ENCODE data around the gene WDR19.
"Not testable (repeated sequence)": the region's sequence is repeated elsewhere in the genome, so short reads cannot be mapped to it uniquely, and the experiment has no call there.

WDR19 gene

GRCh38 chr4:39233114-39233513, 50.8 kb downstream of the WDR19 start:
- no peak for DNase-seq (ENCODE audit: low spot score)

GRCh38 chr4:39233783-39234182, 51.5 kb downstream of the WDR19 start:
- no peak for DNase-seq (ENCODE audit: low spot score)

- no peak for DNase-seq (ENCODE audit: low spot score)
Observed at GRCh38 chr4:39235021-39235420, 52.7 kb downstream of the WDR19 start.

GRCh38 chr4:39235696-39236095, 53.4 kb downstream of the WDR19 start:
- no peak for DNase-seq (ENCODE audit: low spot score)

GRCh38 chr4:39237179-39237578, 54.9 kb downstream of the WDR19 start:
- no peak for DNase-seq (ENCODE audit: low spot score)

GRCh38 chr4:39243462-39243861, 61.1 kb downstream of the WDR19 start:
- no peak for DNase-seq (ENCODE audit: low spot score)

- DNase-seq (ENCODE audit: low spot score), result no peak
Observed at GRCh38 chr4:39255266-39255665, 72.9 kb downstream of the WDR19 start.

- no peak for DNase-seq (ENCODE audit: low spot score)
Observed at GRCh38 chr4:39255871-39256270, 73.5 kb downstream of the WDR19 start.

- DNase-seq (ENCODE audit: low spot score), result no peak
Observed at GRCh38 chr4:39256436-39256835, 74.1 kb downstream of the WDR19 start.

- no peak for DNase-seq (ENCODE audit: low spot score)
Observed at GRCh38 chr4:39259571-39260330, 77.4 kb downstream of the WDR19 start.

- no peak for DNase-seq (ENCODE audit: low spot score)
Observed at GRCh38 chr4:39263895-39264294, 81.6 kb downstream of the WDR19 start.

GRCh38 chr4:39274503-39274902, 92.2 kb downstream of the WDR19 start:
- no peak for DNase-seq (ENCODE audit: low spot score)

- DNase-seq (ENCODE audit: low spot score), result not testable (repeated sequence)
Observed at GRCh38 chr4:39277661-39278060, 95.3 kb downstream of the WDR19 start.

- no peak for DNase-seq (ENCODE audit: low spot score)
Observed at GRCh38 chr4:39278476-39278875, 96.1 kb downstream of the WDR19 start.

- peak; percentile 17 for DNase-seq (ENCODE audit: low spot score)
Observed at GRCh38 chr4:39279416-39279815, 97.1 kb downstream of the WDR19 start.

- no peak for DNase-seq (ENCODE audit: low spot score)
Observed at GRCh38 chr4:39280770-39281169, 98.4 kb downstream of the WDR19 start.

- DNase-seq (ENCODE audit: low spot score), result no peak
Observed at GRCh38 chr4:39285111-39285795, 102.9 kb downstream of the WDR19 start.

GRCh38 chr4:39285853-39286252, 103.5 kb downstream of the WDR19 start:
- DNase-seq (ENCODE audit: low spot score), result no peak

GRCh38 chr4:39286263-39286662, 103.9 kb downstream of the WDR19 start:
- no peak for DNase-seq (ENCODE audit: low spot score)

GRCh38 chr4:39287223-39287622, 104.9 kb downstream of the WDR19 start:
- no peak for DNase-seq (ENCODE audit: low spot score)

- no peak for DNase-seq (ENCODE audit: low spot score)
Observed at GRCh38 chr4:39291686-39292085, 109.4 kb downstream of the WDR19 start.

GRCh38 chr4:39292433-39292832, 110.1 kb downstream of the WDR19 start:
- DNase-seq (ENCODE audit: low spot score), result not testable (repeated sequence)

GRCh38 chr4:39295784-39296183, 113.5 kb downstream of the WDR19 start:
- DNase-seq (ENCODE audit: low spot score), result no peak

GRCh38 chr4:39302901-39303300, 120.6 kb downstream of the WDR19 start:
- DNase-seq (ENCODE audit: low spot score), result no peak

All from NAMALWA (cell line).